GM12878 (cell line): ENCODE measurements around the gene SLC26A8. TPM values are rescaled to one million over a fixed set of nuclear protein-coding genes. Genes with fewer than 3 reads are reported as not detected.

Experiments
- BMI1 ChIP-seq: fragments of 450-650 bp; IDR thresholded peaks from 2 replicates; pipeline ENCODE4 v1.6.1; 2016; ENCODE audit warnings: mild to moderate bottlenecking, moderate library complexity, borderline replicate concordance
- BRCA1 ChIP-seq: IDR thresholded peaks from 2 replicates; pipeline ENCODE4 v1.6.1; 2011; ENCODE audit warnings: low read depth, low read length, improper control_type of control experiment
- CHD1 ChIP-seq: IDR thresholded peaks from 2 replicates; pipeline ENCODE4 v1.6.1; 2012; ENCODE audit warnings: low read depth, low read length, improper control_type of control experiment
- ESRRA ChIP-seq: IDR thresholded peaks from 2 replicates; pipeline ENCODE4 v1.6.1; 2012; ENCODE audit warnings: mild to moderate bottlenecking, low read length, improper control_type of control experiment
- IKZF1 ChIP-seq: fragments of 450-650 bp; conservative IDR thresholded peaks from 2 replicates; pipeline ENCODE4 v1.6.1; 2017; ENCODE audit warnings: antibody characterized with exemption, mild to moderate bottlenecking
- MEF2A ChIP-seq: IDR thresholded peaks from 2 replicates; pipeline ENCODE4 v1.6.1; 2011; ENCODE audit warnings: low read depth, mild to moderate bottlenecking, low read length, moderate library complexity; ENCODE audit not compliant: insufficient read depth
- NR2C1 ChIP-seq: fragments of 450-650 bp; IDR thresholded peaks from 2 replicates; pipeline ENCODE4 v1.6.1; 2017; ENCODE audit warnings: antibody characterized with exemption, mild to moderate bottlenecking, moderate library complexity
- SIN3A ChIP-seq: IDR thresholded peaks from 2 replicates; pipeline ENCODE4 v1.6.1; 2012; ENCODE audit warnings: low read depth, low read length, improper control_type of control experiment
- SUPT20H ChIP-seq: IDR thresholded peaks from 2 replicates; pipeline ENCODE4 v1.6.1; 2011; ENCODE audit warnings: low read depth, mild to moderate bottlenecking, low read length, moderate library complexity, borderline replicate concordance; ENCODE audit not compliant: control insufficient read depth
- TAF1 ChIP-seq: IDR thresholded peaks from 2 replicates; pipeline ENCODE4 v1.6.1; 2011; ENCODE audit warnings: mild to moderate bottlenecking, low read depth, low read length, borderline replicate concordance
- ZNF384 ChIP-seq: IDR thresholded peaks from 2 replicates; pipeline ENCODE4 v1.6.1; 2012; ENCODE audit warnings: low read depth, mild to moderate bottlenecking, low read length, improper control_type of control experiment, borderline replicate concordance
- polyA plus RNA-seq, 11 experiments: library from polyadenylated mRNA; depleted of rRNA in 4 of 11; unstranded in 6 of 11; stranded (reverse) in 5 of 11; fragments of >200 nt; fragmentation: Nextera tagmentation in 4 of 11; fragmentation: Illumina TruSeq in 1 of 11; extraction: Ambion mirVana in 4 of 11; extraction: Trizol in 1 of 11; gene quantifications; 1 replicate in 1 of 11; 2 replicates in 10 of 11; pipeline versions ENCODE4 v1.2.1 to v1.2.3, GENCODE V29; 2011 to 2016; ENCODE audit warnings: inconsistent platforms in 2 of 11, missing spikeins in 2 of 11, low read depth in 1 of 11
- total RNA-seq, 4 experiments: library from RNA; depleted of rRNA in 3 of 4; stranded (reverse); fragments of >200 nt in 3 of 4; fragmentation: Illumina TruSeq in 1 of 4; extraction: Trizol in 1 of 4; gene quantifications; 2 replicates each; pipeline versions ENCODE4 v1.2.1 to v1.2.3, GENCODE V29; 2013 to 2021
- TF ChIP-seq, protein P1 (sequence below): fragments of 450-650 bp; IDR thresholded peaks from 2 replicates; pipeline ENCODE4 v1.6.1; 2017; ENCODE audit warnings: mild to moderate bottlenecking, moderate library complexity
- TF ChIP-seq, protein P2 (sequence below): fragments of 450-650 bp; IDR thresholded peaks from 2 replicates; pipeline ENCODE4 v1.6.1; 2017; ENCODE audit warnings: mild to moderate bottlenecking, moderate library complexity
- TF ChIP-seq, protein P3 (sequence below): fragments of 450-650 bp; IDR thresholded peaks from 2 replicates; pipeline ENCODE4 v1.6.1; 2018; ENCODE audit warnings: mild to moderate bottlenecking, low read depth, moderate library complexity; ENCODE audit not compliant: partially characterized antibody
- TF ChIP-seq, protein P4 (sequence below): IDR thresholded peaks from 2 replicates; pipeline ENCODE4 v1.6.1; 2012; ENCODE audit warnings: low read depth, low read length, improper control_type of control experiment

Gene SLC26A8
- total and polyA plus RNA-seq, 10 of the 15 experiments (the other 5 are each of a cell fraction or from before 2014, with no cell fraction given): 0.09 to 0.95 (median 0.27) TPM; not detected in 2

DNA sequence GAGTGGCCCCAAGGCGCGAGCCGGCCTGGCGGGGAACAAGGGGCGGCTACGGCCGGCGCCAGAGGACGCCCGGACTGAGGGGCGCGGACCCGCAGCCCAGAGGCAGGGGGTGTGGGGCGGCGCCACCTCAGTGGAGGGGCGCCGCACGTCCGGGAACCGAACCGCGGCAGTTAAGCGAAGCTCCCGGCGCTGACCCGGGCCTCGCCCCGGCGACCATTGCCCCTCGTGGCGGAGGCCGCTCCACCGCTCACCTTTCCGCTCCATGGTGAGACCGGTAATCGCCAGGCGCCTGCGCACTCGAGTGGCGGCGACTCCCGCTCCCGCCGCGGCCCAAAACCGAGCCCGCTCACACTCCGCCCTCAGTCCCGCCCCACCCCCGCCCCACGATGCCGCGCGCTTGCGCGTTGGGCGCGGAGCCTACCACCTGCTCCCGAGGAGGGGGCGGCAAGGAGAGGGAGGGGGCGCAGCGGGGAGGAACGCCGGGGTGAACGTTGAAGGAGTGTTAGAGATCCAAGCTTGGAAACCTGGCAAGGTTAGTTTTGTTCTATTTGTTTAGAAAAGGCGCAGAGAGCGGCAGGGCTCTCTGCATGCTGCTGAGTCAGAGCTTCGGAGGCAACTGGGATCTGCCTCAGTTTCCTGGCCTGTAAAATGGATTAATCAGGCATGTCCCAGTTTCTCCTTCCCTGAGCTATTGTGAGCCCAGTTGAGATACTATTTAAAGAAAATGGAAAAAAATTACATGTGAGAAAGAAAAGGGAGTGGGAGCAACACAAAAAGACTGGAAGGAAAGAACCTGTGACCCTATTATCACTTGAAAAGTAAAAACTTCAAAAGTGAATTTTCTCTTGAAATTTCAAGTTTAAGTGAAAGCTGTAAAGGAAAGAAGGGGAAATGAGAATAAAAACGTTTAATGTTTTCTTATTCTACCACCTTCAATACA lies 103.4 kb downstream of the SLC26A8 start, which contains the start of gene SRPK1 (continued):
- TF ChIP-seq, protein P1, sequence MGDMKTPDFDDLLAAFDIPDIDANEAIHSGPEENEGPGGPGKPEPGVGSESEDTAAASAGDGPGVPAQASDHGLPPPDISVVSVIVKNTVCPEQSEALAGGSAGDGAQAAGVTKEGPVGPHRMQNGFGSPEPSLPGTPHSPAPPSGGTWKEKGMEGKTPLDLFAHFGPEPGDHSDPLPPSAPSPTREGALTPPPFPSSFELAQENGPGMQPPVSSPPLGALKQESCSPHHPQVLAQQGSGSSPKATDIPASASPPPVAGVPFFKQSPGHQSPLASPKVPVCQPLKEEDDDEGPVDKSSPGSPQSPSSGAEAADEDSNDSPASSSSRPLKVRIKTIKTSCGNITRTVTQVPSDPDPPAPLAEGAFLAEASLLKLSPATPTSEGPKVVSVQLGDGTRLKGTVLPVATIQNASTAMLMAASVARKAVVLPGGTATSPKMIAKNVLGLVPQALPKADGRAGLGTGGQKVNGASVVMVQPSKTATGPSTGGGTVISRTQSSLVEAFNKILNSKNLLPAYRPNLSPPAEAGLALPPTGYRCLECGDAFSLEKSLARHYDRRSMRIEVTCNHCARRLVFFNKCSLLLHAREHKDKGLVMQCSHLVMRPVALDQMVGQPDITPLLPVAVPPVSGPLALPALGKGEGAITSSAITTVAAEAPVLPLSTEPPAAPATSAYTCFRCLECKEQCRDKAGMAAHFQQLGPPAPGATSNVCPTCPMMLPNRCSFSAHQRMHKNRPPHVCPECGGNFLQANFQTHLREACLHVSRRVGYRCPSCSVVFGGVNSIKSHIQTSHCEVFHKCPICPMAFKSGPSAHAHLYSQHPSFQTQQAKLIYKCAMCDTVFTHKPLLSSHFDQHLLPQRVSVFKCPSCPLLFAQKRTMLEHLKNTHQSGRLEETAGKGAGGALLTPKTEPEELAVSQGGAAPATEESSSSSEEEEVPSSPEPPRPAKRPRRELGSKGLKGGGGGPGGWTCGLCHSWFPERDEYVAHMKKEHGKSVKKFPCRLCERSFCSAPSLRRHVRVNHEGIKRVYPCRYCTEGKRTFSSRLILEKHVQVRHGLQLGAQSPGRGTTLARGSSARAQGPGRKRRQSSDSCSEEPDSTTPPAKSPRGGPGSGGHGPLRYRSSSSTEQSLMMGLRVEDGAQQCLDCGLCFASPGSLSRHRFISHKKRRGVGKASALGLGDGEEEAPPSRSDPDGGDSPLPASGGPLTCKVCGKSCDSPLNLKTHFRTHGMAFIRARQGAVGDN: peak; percentile 78
- TF ChIP-seq SIN3A (no peak; the same call in 1 of the 2 replicates), BMI1 (no peak), CHD1 (peak; percentile 94; the same call in 1 of the 2 replicates), IKZF1 (peak; percentile 47), ESRRA (no peak), MEF2A (no peak), TAF1 (peak; percentile 78; the same call in 1 of the 2 replicates), BRCA1 (no peak), NR2C1 (no peak), SUPT20H (no peak), ZNF384 (no peak)
- TF ChIP-seq, protein P2, sequence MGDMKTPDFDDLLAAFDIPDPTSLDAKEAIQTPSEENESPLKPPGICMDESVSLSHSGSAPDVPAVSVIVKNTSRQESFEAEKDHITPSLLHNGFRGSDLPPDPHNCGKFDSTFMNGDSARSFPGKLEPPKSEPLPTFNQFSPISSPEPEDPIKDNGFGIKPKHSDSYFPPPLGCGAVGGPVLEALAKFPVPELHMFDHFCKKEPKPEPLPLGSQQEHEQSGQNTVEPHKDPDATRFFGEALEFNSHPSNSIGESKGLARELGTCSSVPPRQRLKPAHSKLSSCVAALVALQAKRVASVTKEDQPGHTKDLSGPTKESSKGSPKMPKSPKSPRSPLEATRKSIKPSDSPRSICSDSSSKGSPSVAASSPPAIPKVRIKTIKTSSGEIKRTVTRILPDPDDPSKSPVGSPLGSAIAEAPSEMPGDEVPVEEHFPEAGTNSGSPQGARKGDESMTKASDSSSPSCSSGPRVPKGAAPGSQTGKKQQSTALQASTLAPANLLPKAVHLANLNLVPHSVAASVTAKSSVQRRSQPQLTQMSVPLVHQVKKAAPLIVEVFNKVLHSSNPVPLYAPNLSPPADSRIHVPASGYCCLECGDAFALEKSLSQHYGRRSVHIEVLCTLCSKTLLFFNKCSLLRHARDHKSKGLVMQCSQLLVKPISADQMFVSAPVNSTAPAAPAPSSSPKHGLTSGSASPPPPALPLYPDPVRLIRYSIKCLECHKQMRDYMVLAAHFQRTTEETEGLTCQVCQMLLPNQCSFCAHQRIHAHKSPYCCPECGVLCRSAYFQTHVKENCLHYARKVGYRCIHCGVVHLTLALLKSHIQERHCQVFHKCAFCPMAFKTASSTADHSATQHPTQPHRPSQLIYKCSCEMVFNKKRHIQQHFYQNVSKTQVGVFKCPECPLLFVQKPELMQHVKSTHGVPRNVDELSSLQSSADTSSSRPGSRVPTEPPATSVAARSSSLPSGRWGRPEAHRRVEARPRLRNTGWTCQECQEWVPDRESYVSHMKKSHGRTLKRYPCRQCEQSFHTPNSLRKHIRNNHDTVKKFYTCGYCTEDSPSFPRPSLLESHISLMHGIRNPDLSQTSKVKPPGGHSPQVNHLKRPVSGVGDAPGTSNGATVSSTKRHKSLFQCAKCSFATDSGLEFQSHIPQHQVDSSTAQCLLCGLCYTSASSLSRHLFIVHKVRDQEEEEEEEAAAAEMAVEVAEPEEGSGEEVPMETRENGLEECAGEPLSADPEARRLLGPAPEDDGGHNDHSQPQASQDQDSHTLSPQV: no peak
- TF ChIP-seq, protein P3, sequence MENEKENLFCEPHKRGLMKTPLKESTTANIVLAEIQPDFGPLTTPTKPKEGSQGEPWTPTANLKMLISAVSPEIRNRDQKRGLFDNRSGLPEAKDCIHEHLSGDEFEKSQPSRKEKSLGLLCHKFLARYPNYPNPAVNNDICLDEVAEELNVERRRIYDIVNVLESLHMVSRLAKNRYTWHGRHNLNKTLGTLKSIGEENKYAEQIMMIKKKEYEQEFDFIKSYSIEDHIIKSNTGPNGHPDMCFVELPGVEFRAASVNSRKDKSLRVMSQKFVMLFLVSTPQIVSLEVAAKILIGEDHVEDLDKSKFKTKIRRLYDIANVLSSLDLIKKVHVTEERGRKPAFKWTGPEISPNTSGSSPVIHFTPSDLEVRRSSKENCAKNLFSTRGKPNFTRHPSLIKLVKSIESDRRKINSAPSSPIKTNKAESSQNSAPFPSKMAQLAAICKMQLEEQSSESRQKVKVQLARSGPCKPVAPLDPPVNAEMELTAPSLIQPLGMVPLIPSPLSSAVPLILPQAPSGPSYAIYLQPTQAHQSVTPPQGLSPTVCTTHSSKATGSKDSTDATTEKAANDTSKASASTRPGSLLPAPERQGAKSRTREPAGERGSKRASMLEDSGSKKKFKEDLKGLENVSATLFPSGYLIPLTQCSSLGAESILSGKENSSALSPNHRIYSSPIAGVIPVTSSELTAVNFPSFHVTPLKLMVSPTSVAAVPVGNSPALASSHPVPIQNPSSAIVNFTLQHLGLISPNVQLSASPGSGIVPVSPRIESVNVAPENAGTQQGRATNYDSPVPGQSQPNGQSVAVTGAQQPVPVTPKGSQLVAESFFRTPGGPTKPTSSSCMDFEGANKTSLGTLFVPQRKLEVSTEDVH: no peak
- TF ChIP-seq, protein P4, sequence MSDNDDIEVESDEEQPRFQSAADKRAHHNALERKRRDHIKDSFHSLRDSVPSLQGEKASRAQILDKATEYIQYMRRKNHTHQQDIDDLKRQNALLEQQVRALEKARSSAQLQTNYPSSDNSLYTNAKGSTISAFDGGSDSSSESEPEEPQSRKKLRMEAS: peak; percentile 56; the same call in 1 of the 2 replicates
